Neuronal stem cell (in vitro differentiated cells): Measurements from ENCODE around the gene CTNND2.

Experiments used
- DNase-seq: peaks from one replicate; pipeline ENCODE4 v3.0.0-alpha.2; 2013; ENCODE audit warnings: low spot score
- H2AFZ ChIP-seq: one replicate; pipeline ENCODE4 v1.6.1; 2013; ENCODE audit warnings: mild to moderate bottlenecking, low read length, inconsistent platforms
- H2AK5ac ChIP-seq: 2 replicates; pipeline ENCODE4 v1.6.1; 2013; ENCODE audit warnings: low read depth, mild to moderate bottlenecking, inconsistent platforms, low read length, moderate library complexity, mixed read lengths
- H2BK120ac ChIP-seq: 2 replicates; pipeline ENCODE4 v1.6.1; 2013; ENCODE audit warnings: low read depth, mild to moderate bottlenecking, inconsistent platforms, low read length, moderate library complexity, mixed read lengths
- H2BK12ac ChIP-seq: one replicate; pipeline ENCODE4 v1.6.1; 2013; ENCODE audit warnings: low read length, inconsistent platforms
- H2BK15ac ChIP-seq: 2 replicates; pipeline ENCODE4 v1.6.1; 2013; ENCODE audit warnings: mild to moderate bottlenecking, low read length, inconsistent platforms, mixed read lengths
- H2BK5ac ChIP-seq: one replicate; pipeline ENCODE4 v1.6.1; 2013; ENCODE audit warnings: inconsistent platforms, mild to moderate bottlenecking, low read length, moderate library complexity
- H3K14ac ChIP-seq: one replicate; pipeline ENCODE4 v1.6.1; 2013; ENCODE audit warnings: low read length, inconsistent platforms
- H3K18ac ChIP-seq: 2 replicates; pipeline ENCODE4 v1.6.1; 2013; ENCODE audit warnings: low read length, inconsistent platforms
- H3K23ac ChIP-seq: 2 replicates; pipeline ENCODE4 v1.6.1; 2013; ENCODE audit warnings: low read depth, mild to moderate bottlenecking, mixed read lengths, low read length, inconsistent platforms; ENCODE audit not compliant: poor library complexity
- H3K27ac ChIP-seq: replicated peaks from 3 replicates; pipeline ENCODE4 v1.5.1; 2013; ENCODE audit warnings: low read length, inconsistent platforms
- H3K27me3 ChIP-seq, 3 experiments: 2 replicates each; pipeline ENCODE4 v1.6.1; 2013; ENCODE audit warnings: low read length in 3 of 3, mild to moderate bottlenecking in 2 of 3, inconsistent platforms in 1 of 3, low read depth in 1 of 3, mixed read lengths in 1 of 3, moderate library complexity in 1 of 3; ENCODE audit not compliant: control insufficient read depth in 3 of 3, insufficient read depth in 3 of 3
- H3K36me3 ChIP-seq, 2 donors: replicated peaks in 1 of 2; 2 replicates each; pipeline ENCODE4 v1.6.1; 2013; ENCODE audit warnings: low read length in 2 of 2; ENCODE audit not compliant: control insufficient read depth in 2 of 2, insufficient read depth in 2 of 2
- H3K4ac ChIP-seq: 2 replicates; pipeline ENCODE4 v1.6.1; 2013; ENCODE audit warnings: inconsistent platforms, mild to moderate bottlenecking, low read length, moderate library complexity
- H3K4me1 ChIP-seq, 2 donors: 1 replicate in 1 of 2; 2 replicates in 1 of 2; pipeline ENCODE4 v1.6.1; 2013; ENCODE audit warnings: low read length in 2 of 2, low read depth in 1 of 2; ENCODE audit not compliant: control insufficient read depth in 2 of 2, insufficient read depth in 1 of 2
- H3K4me2 ChIP-seq: one replicate; pipeline ENCODE4 v1.6.1; 2013; ENCODE audit warnings: mild to moderate bottlenecking, low read length, inconsistent platforms; ENCODE audit not compliant: insufficient read depth, poor library complexity, severe bottlenecking
- H3K4me3 ChIP-seq, 2 donors: 2 replicates each; pipeline ENCODE4 v1.5.1; 2013; ENCODE audit warnings: low read length in 2 of 2, mild to moderate bottlenecking in 2 of 2, inconsistent platforms in 1 of 2, moderate library complexity in 1 of 2
- H3K79me1 ChIP-seq: one replicate; pipeline ENCODE4 v1.6.1; 2013; ENCODE audit warnings: low read depth, mild to moderate bottlenecking, inconsistent platforms, low read length, moderate library complexity
- H3K9ac ChIP-seq: one replicate; pipeline ENCODE4 v1.6.1; 2013; ENCODE audit warnings: mild to moderate bottlenecking, low read depth, low read length, inconsistent platforms; ENCODE audit not compliant: poor library complexity
- H3K9me3 ChIP-seq, 2 donors: replicated peaks in 1 of 2; 2 replicates each; pipeline versions ENCODE3 to v1.6.1; 2013; ENCODE audit warnings: low read length in 2 of 2, mild to moderate bottlenecking in 2 of 2, inconsistent platforms in 1 of 2, low read depth in 1 of 2, mixed read lengths in 1 of 2, moderate library complexity in 1 of 2; ENCODE audit not compliant: control insufficient read depth in 2 of 2, insufficient read depth in 1 of 2
- H4K8ac ChIP-seq: one replicate; pipeline ENCODE4 v1.6.1; 2013; ENCODE audit warnings: low read depth, mild to moderate bottlenecking, inconsistent platforms, low read length, moderate library complexity
- H4K91ac ChIP-seq: one replicate; pipeline ENCODE4 v1.6.1; 2013; ENCODE audit warnings: low read length, low read depth, mild to moderate bottlenecking, inconsistent platforms; ENCODE audit not compliant: poor library complexity
- WGBS, 2 donors: extraction: QIAGEN DNeasy Blood & Tissue Kit; methylation state at CpG; one replicate each; pipeline ENCODE4 v1.1.7; 2013; ENCODE audit warnings: missing lambda C conversion rate in 2 of 2, mixed read lengths in 1 of 2; ENCODE audit not compliant: insufficient read length in 2 of 2, insufficient replicate concordance in 1 of 2; ENCODE audit errors: extremely low coverage in 2 of 2; 5-methylcytosine and 5-hydroxymethylcytosine counted together

CTNND2 gene

DNA sequence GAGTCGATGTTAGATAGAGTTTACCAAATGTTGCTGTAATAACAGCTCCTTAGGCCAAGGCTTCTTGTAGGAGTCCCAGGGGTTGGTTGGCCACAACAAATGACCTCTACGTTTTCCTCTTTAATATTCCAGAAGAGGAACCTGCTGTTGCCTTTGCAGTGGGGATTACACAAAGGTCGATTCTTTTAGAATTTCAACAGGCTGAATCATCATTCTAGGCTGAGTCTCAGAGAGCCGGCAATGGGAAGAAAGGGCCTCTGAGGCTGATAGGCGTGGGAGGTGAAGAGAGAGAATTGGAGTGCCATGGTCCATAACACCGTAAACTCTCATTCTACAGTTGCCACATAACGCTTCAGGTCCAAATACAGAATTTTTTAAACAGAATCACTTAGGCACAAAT is 737.3 kb downstream of the CTNND2 start:
- Histone ChIP-seq H3K27me3 (no peaks in the 10 kb centered on the region), H2BK15ac (no peak overlapping the region), H4K91ac (no peak overlapping the region), H2BK5ac (no peak overlapping the region), H4K8ac (no peak overlapping the region), H3K9ac (no peak overlapping the region), H2BK12ac (no peak overlapping the region), H3K14ac (no peak overlapping the region), H2AFZ (no peak overlapping the region), H3K4ac (no peak overlapping the region), H3K27ac (no peak overlapping the region), H3K4me2 (no peak overlapping the region), H3K18ac (no peak overlapping the region), H3K36me3 (no peaks in the 10 kb centered on the region), H3K79me1 (no peaks in the 10 kb centered on the region), H2AK5ac (no peak overlapping the region), H2BK120ac (no peak overlapping the region), H3K23ac (no peak overlapping the region), H3K4me3 (no peak overlapping the region), H3K4me1 (peaks cover 0 to 9% of the 10 kb centered on the region in 2 donors), H3K9me3 (no peaks in the 10 kb centered on the region)
- WGBS, 2 donors, result no CpG with 5 or more reads among the region's 7 CpGs
- no peak for DNase-seq

DNA sequence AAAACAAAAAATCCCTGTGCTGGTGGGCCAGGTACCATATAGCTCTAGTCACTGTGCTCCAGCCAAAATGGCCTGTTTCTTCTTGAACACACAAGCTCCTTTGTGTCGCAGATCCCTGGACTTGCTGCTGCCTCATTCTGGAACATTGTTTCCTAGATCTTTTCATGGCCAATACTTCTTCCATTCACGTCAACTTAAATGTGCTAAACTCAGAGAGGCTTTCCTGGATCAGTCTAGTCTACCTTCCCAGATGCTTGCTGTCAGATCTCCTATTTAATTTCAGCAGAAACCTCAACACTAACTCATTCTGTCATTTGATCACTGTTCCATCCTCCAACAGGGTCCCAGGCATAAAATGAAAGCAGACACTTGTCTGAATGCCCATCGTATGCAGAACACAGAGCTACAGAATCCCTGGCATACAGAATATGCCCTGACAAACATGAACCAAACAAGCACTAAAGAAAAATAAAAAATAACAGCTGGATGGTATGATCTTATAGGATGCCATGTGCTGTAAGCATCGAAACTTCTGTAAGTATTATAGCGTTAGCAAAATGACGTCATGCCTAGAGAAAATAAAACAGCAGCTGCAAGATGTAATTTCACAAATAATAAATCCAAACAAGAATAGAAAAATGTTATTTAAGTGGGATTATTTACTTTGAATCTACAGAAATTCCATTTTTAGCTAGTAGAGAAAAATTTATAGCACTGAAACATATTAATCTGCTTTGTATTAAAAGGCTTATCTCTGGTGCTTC is 739.5 kb downstream of the CTNND2 start:
- Histone ChIP-seq H4K91ac (no peak overlapping the region), H3K79me1 (no peaks in the 10 kb centered on the region), H3K4ac (no peak overlapping the region), H3K9ac (no peak overlapping the region), H3K4me3 (no peak overlapping the region), H2BK5ac (no peak overlapping the region), H2BK15ac (no peak overlapping the region), H3K27me3 (no peaks in the 10 kb centered on the region), H2BK120ac (no peak overlapping the region), H2BK12ac (no peak overlapping the region), H3K23ac (no peak overlapping the region), H3K36me3 (no peaks in the 10 kb centered on the region), H2AFZ (no peak overlapping the region), H3K9me3 (no peaks in the 10 kb centered on the region), H4K8ac (no peak overlapping the region), H3K27ac (no peak overlapping the region), H3K14ac (no peak overlapping the region), H3K4me2 (no peak overlapping the region), H3K18ac (no peak overlapping the region), H3K4me1 (peaks cover 3 to 9% of the 10 kb centered on the region in 2 donors), H2AK5ac (no peak overlapping the region)
- DNase-seq, result no peak
- WGBS, 2 donors, result no CpG with 5 or more reads among the region's 6 CpGs

DNA sequence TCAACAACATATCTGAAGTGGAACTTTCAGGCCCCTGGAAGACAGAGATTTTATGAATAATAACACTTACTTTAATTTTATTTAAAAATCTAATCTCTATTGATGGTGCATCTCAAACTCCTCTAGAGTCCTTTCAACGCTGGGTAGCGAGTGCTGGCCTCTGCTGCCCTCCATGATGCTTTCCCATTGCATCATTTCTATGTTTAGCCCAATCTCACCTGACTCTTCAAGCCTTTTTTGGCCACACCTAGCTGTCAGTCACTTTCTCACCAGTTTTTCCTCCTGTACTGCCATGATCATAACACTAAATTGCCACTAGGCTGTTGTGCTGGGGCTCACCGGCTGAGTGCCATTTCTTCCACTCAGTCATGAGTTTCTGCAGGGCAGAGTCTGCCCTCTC is 747.1 kb downstream of the CTNND2 start:
- no peak overlapping the region for H3K4me2 ChIP-seq
- H2BK15ac ChIP-seq, result no peak overlapping the region
- peaks cover 0 to 3% of the 10 kb centered on the region in 2 donors for H3K4me1 ChIP-seq
- no peak overlapping the region for H4K91ac ChIP-seq
- H3K14ac ChIP-seq, result no peak overlapping the region
- H3K23ac ChIP-seq, result no peak overlapping the region
- H3K9ac ChIP-seq, result no peak overlapping the region
- no peak overlapping the region for H2BK5ac ChIP-seq
- H3K18ac ChIP-seq, result no peak overlapping the region
- no peak overlapping the region for H2BK120ac ChIP-seq
- H2BK12ac ChIP-seq, result no peak overlapping the region
- no peaks in the 10 kb centered on the region for H3K9me3 ChIP-seq
- no peak overlapping the region for H4K8ac ChIP-seq
- no peak overlapping the region for H3K4ac ChIP-seq
- no peaks in the 10 kb centered on the region for H3K79me1 ChIP-seq
- no peak for DNase-seq
- no peaks in the 10 kb centered on the region for H3K27me3 ChIP-seq
- no peak overlapping the region for H3K4me3 ChIP-seq
- no CpG with 5 or more reads among the region's 3 CpGs for WGBS, 2 donors
- H2AK5ac ChIP-seq, result no peak overlapping the region
- H3K36me3 ChIP-seq, result peaks cover 0 to 26% of the 10 kb centered on the region in 2 donors
- no peak overlapping the region for H2AFZ ChIP-seq
- no peak overlapping the region for H3K27ac ChIP-seq

DNA sequence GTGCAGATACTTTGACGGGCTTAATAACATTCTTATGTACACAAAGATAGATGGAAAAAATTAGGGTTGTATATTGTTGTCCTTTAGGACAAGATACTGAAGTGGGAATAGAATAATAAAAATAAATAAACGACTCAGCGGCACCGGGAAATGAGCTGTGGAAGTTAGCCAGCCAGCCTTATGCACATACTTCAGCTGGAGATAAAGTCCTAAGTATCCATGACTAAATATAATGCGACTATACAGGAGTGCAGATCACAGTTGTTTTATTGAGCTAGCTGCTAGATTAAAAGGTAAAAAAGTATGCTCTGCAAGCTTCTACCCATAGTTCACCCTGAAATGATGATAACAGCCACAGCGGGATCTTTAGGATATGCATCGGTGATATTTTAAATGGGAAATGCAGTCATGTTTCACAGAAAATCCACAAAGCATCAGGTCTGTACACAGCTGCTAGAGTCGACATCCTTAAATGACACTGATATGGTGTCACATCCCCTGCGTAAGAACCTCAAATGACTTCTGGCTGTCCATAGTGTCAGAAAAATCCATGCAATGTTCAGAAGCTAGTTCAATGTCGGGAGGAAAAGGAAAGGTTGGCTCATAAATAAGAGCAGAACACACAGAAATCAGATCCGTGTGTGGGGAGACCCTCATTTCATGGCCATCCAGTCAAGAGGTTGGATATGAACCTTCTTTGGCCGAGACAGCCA is 750.4 kb downstream of the CTNND2 start:
- no peak overlapping the region for H2AFZ ChIP-seq
- H3K9ac ChIP-seq, result no peak overlapping the region
- no peaks in the 10 kb centered on the region for H3K9me3 ChIP-seq
- H2AK5ac ChIP-seq, result no peak overlapping the region
- no peak overlapping the region for H2BK120ac ChIP-seq
- DNase-seq, result no peak
- no peak overlapping the region for H3K18ac ChIP-seq
- H3K4me1 ChIP-seq, result peaks cover 5 to 7% of the 10 kb centered on the region in 2 donors
- H3K27ac ChIP-seq, result no peak overlapping the region
- H4K91ac ChIP-seq, result no peak overlapping the region
- H4K8ac ChIP-seq, result no peak overlapping the region
- H3K4ac ChIP-seq, result no peak overlapping the region
- H3K4me2 ChIP-seq, result no peak overlapping the region
- no peak overlapping the region for H3K14ac ChIP-seq
- H2BK12ac ChIP-seq, result no peak overlapping the region
- H3K23ac ChIP-seq, result no peak overlapping the region
- H3K36me3 ChIP-seq, result peaks cover 0 to 18% of the 10 kb centered on the region in 2 donors
- no peak overlapping the region for H3K4me3 ChIP-seq
- H2BK15ac ChIP-seq, result no peak overlapping the region
- no peak overlapping the region for H2BK5ac ChIP-seq
- WGBS, 2 donors, result no CpG with 5 or more reads among the region's 12 CpGs
- H3K27me3 ChIP-seq, result no peaks in the 10 kb centered on the region
- no peaks in the 10 kb centered on the region for H3K79me1 ChIP-seq
